Fibroblast of lung (primary cell): Measurements from ENCODE around the gene CFAP57.

Experiments
- CTCF ChIP-seq, 2 donors: IDR thresholded peaks in 1 of 2; conservative IDR thresholded peaks in 1 of 2; 1 replicate in 1 of 2; 2 replicates in 1 of 2; pipeline ENCODE4 v1.5.1; 2011 to 2012; ENCODE audit warnings: low read length in 2 of 2, control low read depth in 1 of 2, inconsistent platforms in 1 of 2, low read depth in 1 of 2, mild to moderate bottlenecking in 1 of 2
- EZH2 ChIP-seq: IDR thresholded peaks from 2 replicates; pipeline ENCODE4 v1.5.1; 2012; ENCODE audit warnings: low read length, control low read depth, mild to moderate bottlenecking; ENCODE audit errors: missing control alignments

DNA sequence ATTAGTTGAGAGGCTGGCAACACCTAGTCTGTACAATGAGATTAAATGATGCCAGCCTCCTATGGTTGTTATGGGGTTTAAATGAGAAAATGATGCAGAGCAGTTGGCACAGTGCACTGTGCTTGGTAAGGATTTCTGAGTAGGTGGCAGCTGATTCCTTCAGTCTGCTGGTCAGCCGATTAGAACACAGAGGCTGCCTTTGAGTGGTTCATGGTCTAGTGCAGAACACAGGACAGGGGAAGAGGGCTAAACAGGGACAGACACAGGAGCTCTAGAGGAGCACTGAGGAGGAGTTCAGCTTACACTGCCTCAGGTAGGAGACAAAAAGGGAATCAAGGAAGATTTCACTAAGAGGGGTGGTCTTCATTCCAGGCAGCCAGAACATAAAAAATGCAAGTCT is 130.1 kb downstream of the CFAP57 start:
- TF ChIP-seq CTCF (conservative IDR thresholded peaks at IDR 0.05 in 1 of 2, IDR thresholded peaks at IDR 0.05 in 1 of 2; ENCODE audit: low read depth in 1 of 2, low read length in 2 of 2) (no peak), EZH2 (no peak)
